K562 (cell line): ENCODE results near the gene SMAD3. TPM values are rescaled to one million over a fixed set of nuclear protein-coding genes. Genes with fewer than 3 reads are reported as not detected.

Experiments
- ATAC-seq: fragments of 200-7000 bp; cut with Tn5 transposase; 3 replicates; pipeline ENCODE4 v1.9.1; 2020; ENCODE audit warnings: moderate library complexity
- BruUV-seq: library from RNA; stranded (reverse); fragments of 400-500 nt; replicated peaks from 2 replicates; lab custom pipeline; 2021; lab: Mats Ljungman, UMichigan
- CTCF ChIA-PET: fragments of 300-600 bp; formaldehyde crosslinking; extraction: SDS; loops from one replicate; lab custom pipeline; 2021; ENCODE audit warnings: low intra/inter-chr PET ratio; lab: Yijun Ruan, JAX
- POLR2A ChIA-PET: fragments of 300-600, 350-650 bp; sonication (Branson Sonifier 250); formaldehyde crosslinking; extraction: SDS; loops from one replicate; lab custom pipeline; 2021; ENCODE audit warnings: antibody characterized with exemption, inconsistent platforms; lab: Yijun Ruan, JAX
- DNase-seq, 4 experiments: peaks; one replicate each; pipeline versions ENCODE4 v3.0.0 to v3.0.0-alpha.2; 2011 to 2018; ENCODE audit warnings: low spot score in 3 of 4, mixed read lengths in 3 of 4; ENCODE audit errors: extremely low read depth in 1 of 4
- FAIRE-seq: peaks from 2 replicates; lab custom pipeline; 2011; peaks lifted over from hg19 to GRCh38; lab: Jason Lieb, UNC
- H2AFZ ChIP-seq: 2 replicates; pipeline ENCODE4 v1.6.0; 2011; ENCODE audit warnings: low read depth, low read length, control low read depth, inconsistent platforms
- H3K27ac ChIP-seq: fragments of 200-600 bp; 3 replicates; pipeline ENCODE4 v1.8.0; 2011; ENCODE audit warnings: low read depth, mild to moderate bottlenecking, control low read depth, inconsistent platforms, low read length, moderate library complexity, mixed read lengths; ENCODE audit errors: extremely low read depth
- H3K27me3 ChIP-seq, 2 experiments: fragments of 300-600 bp in 1 of 2; 2 replicates in 1 of 2; 3 replicates in 1 of 2; pipeline versions ENCODE4 v1.6.0 to v1.8.0; 2011; ENCODE audit warnings: inconsistent platforms in 2 of 2, low read length in 2 of 2, mild to moderate bottlenecking in 1 of 2, mixed read lengths in 1 of 2, moderate library complexity in 1 of 2; ENCODE audit not compliant: control insufficient read depth in 2 of 2, insufficient read depth in 2 of 2
- H3K36me3 ChIP-seq: fragments of 300-600 bp; 3 replicates; pipeline ENCODE4 v1.8.0; 2011; ENCODE audit warnings: mild to moderate bottlenecking, low read length, inconsistent platforms; ENCODE audit not compliant: control insufficient read depth, insufficient read depth
- H3K4me1 ChIP-seq, 2 experiments: fragments of 200-600 bp in 1 of 2; replicated peaks in 1 of 2; 2 replicates in 1 of 2; 3 replicates in 1 of 2; pipeline versions ENCODE4 v1.5.1 to v1.8.0; 2011; ENCODE audit warnings: inconsistent platforms in 2 of 2, low read length in 2 of 2, mild to moderate bottlenecking in 1 of 2, mixed read lengths in 1 of 2, moderate library complexity in 1 of 2; ENCODE audit not compliant: control insufficient read depth in 2 of 2, insufficient read depth in 2 of 2
- H3K4me2 ChIP-seq: 2 replicates; pipeline ENCODE4 v1.6.1; 2011; ENCODE audit warnings: low read length, control low read depth, inconsistent platforms, mixed read lengths; ENCODE audit not compliant: insufficient read depth
- H3K4me3 ChIP-seq: fragments of 200-600 bp; sonication (generic), shearing (Covaris generic); 2 replicates; pipeline ENCODE4 v1.5.1; 2016; ENCODE audit warnings: control low read depth, inconsistent platforms
- H3K79me2 ChIP-seq: fragments of 200-600 bp; 3 replicates; pipeline ENCODE4 v1.8.0; 2011; ENCODE audit warnings: low read length, inconsistent platforms; ENCODE audit not compliant: control insufficient read depth, insufficient read depth
- H3K9ac ChIP-seq, 2 experiments: 2 replicates each; pipeline versions ENCODE4 v1.6.0 to v1.6.1; 2011; ENCODE audit warnings: low read depth in 2 of 2, low read length in 2 of 2, control low read depth in 1 of 2, inconsistent platforms in 1 of 2, mild to moderate bottlenecking in 1 of 2, mixed read lengths in 1 of 2; ENCODE audit not compliant: insufficient read depth in 1 of 2
- H3K9me1 ChIP-seq: one replicate; pipeline ENCODE4 v1.6.0; 2011; ENCODE audit warnings: inconsistent platforms, mild to moderate bottlenecking, low read length, moderate library complexity; ENCODE audit not compliant: control insufficient read depth, insufficient read depth
- H3K9me3 ChIP-seq: replicated peaks from 2 replicates; pipeline ENCODE4 v1.5.1; 2011; ENCODE audit warnings: low read depth, low read length, inconsistent platforms; ENCODE audit not compliant: control insufficient read depth, insufficient read depth
- H4K20me1 ChIP-seq: replicated peaks from 2 replicates; pipeline ENCODE4 v1.6.1; 2011; ENCODE audit warnings: low read length, inconsistent platforms, mixed read lengths; ENCODE audit not compliant: control insufficient read depth, insufficient read depth
- CBX1 ChIP-seq: sonication (generic); IDR thresholded peaks from 2 replicates; pipeline ENCODE4 v1.6.1; 2016; ENCODE audit warnings: antibody characterized with exemption, low read depth, mild to moderate bottlenecking
- CREB1 ChIP-seq, 2 experiments: sonication (generic) in 1 of 2; formaldehyde crosslinking in 1 of 2; IDR thresholded peaks; 2 replicates each; pipeline versions ENCODE4 v1.6.1 to v1.8.0; 2012 to 2022; ENCODE audit warnings: inconsistent platforms in 1 of 2, mild to moderate bottlenecking in 1 of 2, missing genetic modification reagents in 1 of 2, moderate library complexity in 1 of 2
- CREBBP ChIP-seq: IDR thresholded peaks from one replicate; pipeline ENCODE4 v1.6.1; 2012; ENCODE audit warnings: low read depth, mild to moderate bottlenecking, control low read depth, inconsistent platforms, low read length
- DMBX1 ChIP-seq: fragments of 250-450 bp; sonication (Bioruptor Pico); IDR thresholded peaks from 2 replicates; pipeline ENCODE4 v1.8.0; 2022; ENCODE audit warnings: inconsistent platforms, mild to moderate bottlenecking, moderate library complexity, borderline replicate concordance
- E2F5 ChIP-seq: sonication (generic); formaldehyde crosslinking; IDR thresholded peaks from 2 replicates; pipeline ENCODE4 v1.8.0; 2022; ENCODE audit warnings: mild to moderate bottlenecking, missing genetic modification reagents
- NCOA1 ChIP-seq: fragments of 450-650 bp; IDR thresholded peaks from 2 replicates; pipeline ENCODE4 v1.6.1; 2016; ENCODE audit warnings: low read depth
- NCOA6 ChIP-seq: fragments of 450-650 bp; IDR thresholded peaks from 2 replicates; pipeline ENCODE4 v1.6.1; 2017; ENCODE audit warnings: mild to moderate bottlenecking
- PTTG1 ChIP-seq: fragments of 450-650 bp; IDR thresholded peaks from 2 replicates; pipeline ENCODE4 v1.6.1; 2016; ENCODE audit warnings: low read depth, mild to moderate bottlenecking, missing genetic modification characterization, missing compliant biosample characterization
- SUPT5H ChIP-seq: fragments of 450-650 bp; IDR thresholded peaks from 2 replicates; pipeline ENCODE4 v1.6.1; 2016
- TEAD2 ChIP-seq: fragments of 450-650 bp; IDR thresholded peaks from 2 replicates; pipeline ENCODE4 v1.6.1; 2016; ENCODE audit warnings: missing genetic modification characterization, control low read depth, missing compliant biosample characterization
- TRIM28 ChIP-seq: fragments of 450-650 bp; IDR thresholded peaks from 2 replicates; pipeline ENCODE4 v1.6.1; 2017
- ZBTB49 ChIP-seq: sonication (generic); formaldehyde crosslinking; IDR thresholded peaks from 2 replicates; pipeline ENCODE4 v1.8.0; 2022; ENCODE audit warnings: missing genetic modification reagents, mild to moderate bottlenecking, borderline replicate concordance
- ZNF518B ChIP-seq: fragments of 250-450 bp; sonication (Bioruptor Pico); IDR thresholded peaks from 2 replicates; pipeline ENCODE4 v1.5.0; 2021; ENCODE audit warnings: mild to moderate bottlenecking, moderate library complexity
- WGBS: fragments of 100-300 bp; shearing (Covaris generic); methylation state at CpG from one replicate; pipeline ENCODE4 v1.1.6; 2016; ENCODE audit warnings: low coverage, mixed read lengths; ENCODE audit not compliant: insufficient coverage; ENCODE audit errors: missing lambda C conversion rate; 5-methylcytosine and 5-hydroxymethylcytosine counted together
- in situ Hi-C: fragments of 300-500 bp; cut with MboI; formaldehyde crosslinking; loops from 4 replicates; pipeline ENCODE4 v1.15.0; 2018; ENCODE audit warnings: inconsistent platforms, mixed read lengths
- intact Hi-C: fragments of 100-400 bp; cut with micrococcal nuclease; formaldehyde crosslinking; loops from 2 replicates; pipeline ENCODE4 v1.14.2; 2022
- polyA plus RNA-seq, 8 experiments: library from polyadenylated mRNA; depleted of rRNA in 4 of 8; stranded (reverse) in 5 of 8; unstranded in 3 of 8; fragments of >200 nt; fragmentation: Nextera tagmentation in 2 of 8; fragmentation: Illumina TruSeq in 1 of 8; extraction: Ambion mirVana in 2 of 8; extraction: Trizol in 1 of 8; gene quantifications; 2 replicates each; pipeline versions ENCODE4 v1.2.1 to v1.2.3, GENCODE V29; 2011 to 2014; ENCODE audit warnings: inconsistent platforms in 1 of 8, missing spikeins in 1 of 8
- total RNA-seq, 7 experiments: library from RNA; depleted of rRNA in 6 of 7; stranded (reverse); fragments of >200 nt in 6 of 7; fragmentation: Illumina TruSeq in 2 of 7; extraction: Trizol in 2 of 7; gene quantifications; 2 replicates each; pipeline versions ENCODE4 v1.2.1 to v1.2.3, GENCODE V29; 2011 to 2021; ENCODE audit warnings: low replicate concordance in 1 of 7

SMAD3 gene
- total and polyA plus RNA-seq, 9 of the 15 experiments (the other 6 are each of a cell fraction or from before 2014, with no cell fraction given) = 4.3 to 39.2 (median 11.1) TPM

- TF ChIP-seq E2F5 (CRISPR knock-in tag) (no peak), CREBBP (no peak), NCOA1 (no peak), SUPT5H (no peak), NCOA6 (no peak)
Observed at GRCh38 chr15:67134067-67134838, 68.9 kb downstream of the SMAD3 start (continued).

- Histone ChIP-seq H3K4me2 (no peak overlapping the region), H2AFZ (no peak overlapping the region), H3K27ac (no peak overlapping the region), H3K27me3 (no peaks in the 10 kb centered on the region; a peak in 1 of 5 replicates), H3K79me2 (peaks cover 27% of the 10 kb centered on the region; the same call in 2 of the 3 replicates), H4K20me1 (peaks cover 5% of the 10 kb centered on the region), H3K4me3 (no peak overlapping the region), H3K36me3 (no peaks in the 10 kb centered on the region), H3K4me1 (peaks cover 11 to 40% of the 10 kb centered on the region in 2 experiments), H3K9me1 (no peaks in the 10 kb centered on the region), H3K9me3 (no peaks in the 10 kb centered on the region), H3K9ac (peak overlapping the region in 1 of 2 experiments; percentile 61; a peak in 1 of 4 replicates)
- POLR2A ChIA-PET = interaction anchor here (0.5 to 1.4 kb wide), 2 partner anchors 9 to 270 kb away, joined by 3 to 7 read pairs; no protein-coding TSS in a partner anchor
- no peak for ATAC-seq
- no peak for DNase-seq
- in situ Hi-C loops = no loop called here
- no TSS peak for BruUV-seq
- CTCF ChIA-PET = no interaction called here
- intact Hi-C loops = no loop called here
- no peak for FAIRE-seq
- WGBS = 51% methylated on average over 4 of the region's 4 CpGs
- TF ChIP-seq ZNF518B (CRISPR knock-in tag) (no peak), CBX1 (no peak), TEAD2 (tag) (no peak), TRIM28 (no peak), PTTG1 (no peak), CREB1 (IDR thresholded peaks at IDR 0.05) (no peak), CREB1 (CRISPR knock-in tag; IDR thresholded peaks at IDR 0.05) (no peak), ZBTB49 (CRISPR knock-in tag) (no peak), DMBX1 (CRISPR knock-in tag) (no peak)
Observed at GRCh38 chr15:67134871-67135492, 69.6 kb downstream of the SMAD3 start.
